Glutamatergic neuron (in vitro differentiated cells): ENCODE measurements around the gene AKIRIN1. TPM values are rescaled to one million over a fixed set of nuclear protein-coding genes. Genes with fewer than 3 reads are reported as not detected.
A peak's percentile ranks its signal among the peaks of the same experiment; 100 is the strongest.

Source experiments
- DNase-seq: peaks from one replicate; pipeline ENCODE4 v3.0.0; 2022
- H3K27ac Mint-ChIP-seq: one replicate; pipeline ENCODE4 v1.8.0; 2020; ENCODE audit warnings: mild to moderate bottlenecking, mixed read lengths, inconsistent platforms; ENCODE audit not compliant: unreplicated experiment
- H3K27me3 Mint-ChIP-seq: one replicate; pipeline ENCODE4 v1.8.0; 2020; ENCODE audit warnings: mild to moderate bottlenecking, moderate library complexity, mixed read lengths, inconsistent platforms; ENCODE audit not compliant: unreplicated experiment
- H3K36me3 Mint-ChIP-seq: one replicate; pipeline ENCODE4 v1.8.0; 2020; ENCODE audit warnings: mild to moderate bottlenecking, mixed read lengths, inconsistent platforms; ENCODE audit not compliant: unreplicated experiment
- H3K4me1 Mint-ChIP-seq: one replicate; pipeline ENCODE4 v1.8.0; 2020; ENCODE audit warnings: mild to moderate bottlenecking, low read depth, mixed read lengths, inconsistent platforms; ENCODE audit not compliant: unreplicated experiment
- H3K4me3 Mint-ChIP-seq: one replicate; pipeline ENCODE4 v1.8.0; 2020; ENCODE audit warnings: mild to moderate bottlenecking, mixed read lengths, inconsistent platforms; ENCODE audit not compliant: unreplicated experiment
- H3K9me3 Mint-ChIP-seq: one replicate; pipeline ENCODE4 v1.8.0; 2020; ENCODE audit warnings: mild to moderate bottlenecking, moderate library complexity, mixed read lengths, inconsistent platforms; ENCODE audit not compliant: unreplicated experiment
- total RNA-seq: library from RNA; stranded (reverse); fragmentation: NEBNext Ultra II Directional; extraction: Animal tissue kit (Norgen Biotek cat#: 25700); gene quantifications from one replicate; pipeline ENCODE4 v1.2.1, GENCODE V29; 2021; ENCODE audit not compliant: unreplicated experiment
- TF ChIP-seq, protein P1 (sequence below): fragments of 200-600 bp; sonication (generic); IDR thresholded peaks from one replicate; pipeline ENCODE4 v1.5.0; 2021; ENCODE audit not compliant: partially characterized antibody, unreplicated experiment

The AKIRIN1 gene
- total RNA-seq, 1 donor from 2014 or later = 95.5 TPM

- no peaks in the 10 kb centered on the region for H3K9me3 Mint-ChIP-seq
- TF ChIP-seq, protein P1, sequence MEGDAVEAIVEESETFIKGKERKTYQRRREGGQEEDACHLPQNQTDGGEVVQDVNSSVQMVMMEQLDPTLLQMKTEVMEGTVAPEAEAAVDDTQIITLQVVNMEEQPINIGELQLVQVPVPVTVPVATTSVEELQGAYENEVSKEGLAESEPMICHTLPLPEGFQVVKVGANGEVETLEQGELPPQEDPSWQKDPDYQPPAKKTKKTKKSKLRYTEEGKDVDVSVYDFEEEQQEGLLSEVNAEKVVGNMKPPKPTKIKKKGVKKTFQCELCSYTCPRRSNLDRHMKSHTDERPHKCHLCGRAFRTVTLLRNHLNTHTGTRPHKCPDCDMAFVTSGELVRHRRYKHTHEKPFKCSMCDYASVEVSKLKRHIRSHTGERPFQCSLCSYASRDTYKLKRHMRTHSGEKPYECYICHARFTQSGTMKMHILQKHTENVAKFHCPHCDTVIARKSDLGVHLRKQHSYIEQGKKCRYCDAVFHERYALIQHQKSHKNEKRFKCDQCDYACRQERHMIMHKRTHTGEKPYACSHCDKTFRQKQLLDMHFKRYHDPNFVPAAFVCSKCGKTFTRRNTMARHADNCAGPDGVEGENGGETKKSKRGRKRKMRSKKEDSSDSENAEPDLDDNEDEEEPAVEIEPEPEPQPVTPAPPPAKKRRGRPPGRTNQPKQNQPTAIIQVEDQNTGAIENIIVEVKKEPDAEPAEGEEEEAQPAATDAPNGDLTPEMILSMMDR = no peak
- peaks cover 13% of the 10 kb centered on the region for H3K4me1 Mint-ChIP-seq
- H3K27me3 Mint-ChIP-seq = no peaks in the 10 kb centered on the region
- no peak for DNase-seq
- no peaks in the 10 kb centered on the region for H3K36me3 Mint-ChIP-seq
- H3K4me3 Mint-ChIP-seq = peak overlapping the region; percentile 78
- H3K27ac Mint-ChIP-seq = peak overlapping the region; percentile 66
Measured at GRCh38 chr1:38990386-38990737, 714 bp upstream of the AKIRIN1 start.

GRCh38 chr1:38991638-38992411 lies 749 bp downstream of the AKIRIN1 start:
- DNase-seq = peak; percentile 66
- peak overlapping the region; percentile 18 for H3K27ac Mint-ChIP-seq
- peaks cover 13% of the 10 kb centered on the region for H3K4me1 Mint-ChIP-seq
- TF ChIP-seq, protein P1 = no peak
- H3K36me3 Mint-ChIP-seq = no peaks in the 10 kb centered on the region
- no peaks in the 10 kb centered on the region for H3K9me3 Mint-ChIP-seq
- H3K27me3 Mint-ChIP-seq = no peaks in the 10 kb centered on the region
- H3K4me3 Mint-ChIP-seq = peak overlapping the region; percentile 97

DNA sequence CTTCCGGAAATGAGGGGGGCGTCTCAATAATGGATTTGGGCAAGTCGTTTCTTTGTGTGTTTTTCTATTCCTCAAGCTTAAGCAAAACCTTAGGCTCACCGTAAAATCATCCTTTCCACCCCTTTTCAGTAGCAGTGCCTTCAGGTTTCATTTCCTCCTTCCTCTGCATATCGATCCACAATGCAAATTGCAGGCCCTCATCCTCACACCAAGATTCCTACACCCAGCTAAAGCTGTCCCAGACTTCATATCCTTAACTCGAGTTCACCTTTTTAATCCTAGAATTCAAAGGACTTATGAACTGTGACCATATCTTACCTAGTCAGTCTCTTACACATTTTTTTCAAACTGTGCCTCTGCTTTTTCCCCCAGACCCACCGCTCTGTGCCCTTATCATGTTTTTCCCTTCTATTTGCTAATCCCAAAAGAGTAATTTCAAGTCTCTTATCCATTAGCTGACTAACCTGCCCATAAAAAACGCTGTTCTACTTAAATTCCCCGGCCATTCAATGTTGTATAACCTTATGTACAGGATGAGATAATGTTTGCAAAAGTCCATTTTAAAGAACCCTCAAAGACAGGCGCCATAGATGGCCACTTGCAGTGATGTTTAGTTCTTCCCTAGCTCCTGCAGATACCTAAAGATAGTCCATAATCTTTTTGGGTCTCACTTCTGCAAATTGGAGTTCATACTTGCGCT lies 1.5 kb downstream of the AKIRIN1 start:
- Mint-ChIP-seq H3K4me1 (peaks cover 18% of the 10 kb centered on the region), H3K27me3 (no peaks in the 10 kb centered on the region), H3K4me3 (peak overlapping the region; percentile 97), H3K36me3 (no peaks in the 10 kb centered on the region), H3K27ac (peak overlapping the region; percentile 18), H3K9me3 (no peaks in the 10 kb centered on the region)
- TF ChIP-seq, protein P1 = no peak
- DNase-seq = no peak

GRCh38 chr1:38994196-38994595 lies 3.1 kb downstream of the AKIRIN1 start:
- no peaks in the 10 kb centered on the region for H3K36me3 Mint-ChIP-seq
- H3K27me3 Mint-ChIP-seq = no peaks in the 10 kb centered on the region
- no peak overlapping the region for H3K27ac Mint-ChIP-seq

More at GRCh38 chr1:38994196-38994595, 3.1 kb downstream of the AKIRIN1 start:
- no peak for DNase-seq
- Mint-ChIP-seq H3K4me1 (peaks cover 28% of the 10 kb centered on the region), H3K4me3 (peak overlapping the region; percentile 20), H3K9me3 (no peaks in the 10 kb centered on the region)
- TF ChIP-seq, protein P1 = no peak
